Measurements from ENCODE around the gene AKNA.

The AKNA gene, protein sequence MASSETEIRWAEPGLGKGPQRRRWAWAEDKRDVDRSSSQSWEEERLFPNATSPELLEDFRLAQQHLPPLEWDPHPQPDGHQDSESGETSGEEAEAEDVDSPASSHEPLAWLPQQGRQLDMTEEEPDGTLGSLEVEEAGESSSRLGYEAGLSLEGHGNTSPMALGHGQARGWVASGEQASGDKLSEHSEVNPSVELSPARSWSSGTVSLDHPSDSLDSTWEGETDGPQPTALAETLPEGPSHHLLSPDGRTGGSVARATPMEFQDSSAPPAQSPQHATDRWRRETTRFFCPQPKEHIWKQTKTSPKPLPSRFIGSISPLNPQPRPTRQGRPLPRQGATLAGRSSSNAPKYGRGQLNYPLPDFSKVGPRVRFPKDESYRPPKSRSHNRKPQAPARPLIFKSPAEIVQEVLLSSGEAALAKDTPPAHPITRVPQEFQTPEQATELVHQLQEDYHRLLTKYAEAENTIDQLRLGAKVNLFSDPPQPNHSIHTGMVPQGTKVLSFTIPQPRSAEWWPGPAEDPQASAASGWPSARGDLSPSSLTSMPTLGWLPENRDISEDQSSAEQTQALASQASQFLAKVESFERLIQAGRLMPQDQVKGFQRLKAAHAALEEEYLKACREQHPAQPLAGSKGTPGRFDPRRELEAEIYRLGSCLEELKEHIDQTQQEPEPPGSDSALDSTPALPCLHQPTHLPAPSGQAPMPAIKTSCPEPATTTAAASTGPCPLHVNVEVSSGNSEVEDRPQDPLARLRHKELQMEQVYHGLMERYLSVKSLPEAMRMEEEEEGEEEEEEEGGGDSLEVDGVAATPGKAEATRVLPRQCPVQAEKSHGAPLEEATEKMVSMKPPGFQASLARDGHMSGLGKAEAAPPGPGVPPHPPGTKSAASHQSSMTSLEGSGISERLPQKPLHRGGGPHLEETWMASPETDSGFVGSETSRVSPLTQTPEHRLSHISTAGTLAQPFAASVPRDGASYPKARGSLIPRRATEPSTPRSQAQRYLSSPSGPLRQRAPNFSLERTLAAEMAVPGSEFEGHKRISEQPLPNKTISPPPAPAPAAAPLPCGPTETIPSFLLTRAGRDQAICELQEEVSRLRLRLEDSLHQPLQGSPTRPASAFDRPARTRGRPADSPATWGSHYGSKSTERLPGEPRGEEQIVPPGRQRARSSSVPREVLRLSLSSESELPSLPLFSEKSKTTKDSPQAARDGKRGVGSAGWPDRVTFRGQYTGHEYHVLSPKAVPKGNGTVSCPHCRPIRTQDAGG (N-terminal part only)

DNA sequence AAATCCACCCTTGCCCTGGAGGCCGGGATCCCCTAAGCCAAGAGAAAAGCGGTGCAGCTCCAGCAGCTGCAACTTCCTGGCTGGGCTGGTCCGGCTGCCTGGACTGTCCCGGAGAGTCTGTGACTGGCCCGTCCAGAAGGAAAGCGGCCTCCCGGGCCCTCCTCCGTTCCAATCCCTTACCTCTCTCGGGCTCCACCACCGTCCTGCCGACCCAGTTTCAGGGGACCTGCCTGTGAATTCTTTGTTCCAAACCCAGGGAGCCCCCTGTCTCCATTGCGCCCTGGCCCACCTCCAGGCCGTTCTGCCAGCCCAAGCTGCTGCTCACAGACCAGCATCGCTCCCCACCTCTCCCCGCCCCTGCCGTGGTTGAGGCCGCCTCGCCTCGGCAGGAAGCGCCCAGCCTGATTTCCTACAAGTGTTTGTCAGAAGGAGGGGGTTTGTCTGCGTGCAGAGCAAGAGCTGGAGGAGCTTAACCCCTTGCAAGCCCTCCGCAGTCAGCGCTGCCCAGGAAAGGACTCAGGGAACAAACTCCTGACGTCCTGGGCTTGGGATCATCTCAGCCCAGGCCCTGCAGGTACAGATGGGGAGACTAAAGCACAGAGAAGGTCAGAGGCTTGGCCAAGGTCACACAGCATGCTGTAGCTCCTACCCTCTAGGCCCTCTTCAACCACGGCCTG lies at the start of gene AKNA:
TSS of gene AKNA (minus strand) at position 303 of the 677 bp plus-strand sequence. CDS start 6,649 bp downstream, outside the sequence.
- peak within 1 kb of the TSS; percentile 83 to 85 for H3K9ac ChIP-seq (ENCODE audit: low read depth in 1 of 2, low read length in 2 of 2)

GRCh38 chr9:114437401-114437893 lies 49.7 kb upstream of the AKNA start:
- H3K27me3 ChIP-seq (ENCODE audit: control insufficient read depth in 1 of 2, insufficient read depth in 2 of 2, low read length in 2 of 2), result no peaks in the 10 kb centered on the region
- H3K9me3 ChIP-seq (ENCODE audit: control insufficient read depth in 1 of 2, low read length in 2 of 2), result no peaks in the 10 kb centered on the region
- H3K9ac ChIP-seq (ENCODE audit: low read depth in 1 of 2, low read length in 2 of 2), result no peak overlapping the region
- no peak overlapping the region for H3K27ac ChIP-seq (ENCODE audit: low read depth, low read length)
- H3K36me3 ChIP-seq (ENCODE audit: control insufficient read depth in 1 of 2, insufficient read depth in 2 of 2, low read length in 2 of 2), result no peaks in the 10 kb centered on the region
- H3K4me3 ChIP-seq (ENCODE audit: low read depth in 1 of 2, low read length in 2 of 2), result no peak overlapping the region
- no peaks in the 10 kb centered on the region for H3K4me1 ChIP-seq (ENCODE audit: control insufficient read depth in 1 of 2, insufficient read depth in 2 of 2, low read length in 2 of 2)

More for the DNA sequence above, at the start of gene AKNA:
- Histone ChIP-seq H3K4me3 (ENCODE audit: low read depth in 1 of 2, low read length in 2 of 2) (peak within 1 kb of the TSS; percentile 77 to 84), H3K4me1 (ENCODE audit: control insufficient read depth in 1 of 2, insufficient read depth in 2 of 2, low read length in 2 of 2) (peaks cover 66 to 86% of the 10 kb centered on the region in 2 donors), H3K9me3 (ENCODE audit: control insufficient read depth in 1 of 2, low read length in 2 of 2) (no peaks in the 10 kb centered on the region), H3K27ac (ENCODE audit: low read depth, low read length) (peak within 1 kb of the TSS; percentile 86), H3K27me3 (ENCODE audit: control insufficient read depth in 1 of 2, insufficient read depth in 2 of 2, low read length in 2 of 2) (no peaks in the 10 kb centered on the region), H3K36me3 (ENCODE audit: control insufficient read depth in 1 of 2, insufficient read depth in 2 of 2, low read length in 2 of 2) (peaks cover 0 to 3% of the 10 kb centered on the region in 2 donors)

DNA sequence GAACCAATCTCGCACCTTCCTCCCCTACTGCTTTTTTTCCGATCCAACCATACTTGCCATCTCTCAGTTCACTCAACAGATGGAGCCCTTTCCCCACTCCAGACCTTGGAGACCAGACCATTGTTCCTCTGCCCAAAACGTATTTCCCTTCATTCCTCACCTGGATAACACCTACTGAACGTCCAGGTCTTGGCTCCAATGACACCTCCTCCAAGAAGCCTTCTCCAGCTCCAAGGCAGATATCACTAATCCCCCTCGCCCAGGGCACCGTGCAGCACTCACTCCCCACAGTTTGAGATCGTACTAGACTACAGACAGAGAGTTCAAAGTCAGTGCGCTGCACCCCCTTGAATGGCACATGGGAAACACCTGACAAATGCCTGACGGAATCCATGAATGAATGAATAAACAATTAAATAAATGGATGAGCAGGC lies 47.1 kb upstream of the AKNA start:
- Histone ChIP-seq H3K9ac (ENCODE audit: low read depth in 1 of 2, low read length in 2 of 2) (no peak overlapping the region), H3K36me3 (ENCODE audit: control insufficient read depth in 1 of 2, insufficient read depth in 2 of 2, low read length in 2 of 2) (no peaks in the 10 kb centered on the region), H3K4me1 (ENCODE audit: control insufficient read depth in 1 of 2, insufficient read depth in 2 of 2, low read length in 2 of 2) (no peaks in the 10 kb centered on the region), H3K27ac (ENCODE audit: low read depth, low read length) (no peak overlapping the region), H3K4me3 (ENCODE audit: low read depth in 1 of 2, low read length in 2 of 2) (no peak overlapping the region), H3K9me3 (ENCODE audit: control insufficient read depth in 1 of 2, low read length in 2 of 2) (no peaks in the 10 kb centered on the region), H3K27me3 (ENCODE audit: control insufficient read depth in 1 of 2, insufficient read depth in 2 of 2, low read length in 2 of 2) (no peaks in the 10 kb centered on the region)

DNA sequence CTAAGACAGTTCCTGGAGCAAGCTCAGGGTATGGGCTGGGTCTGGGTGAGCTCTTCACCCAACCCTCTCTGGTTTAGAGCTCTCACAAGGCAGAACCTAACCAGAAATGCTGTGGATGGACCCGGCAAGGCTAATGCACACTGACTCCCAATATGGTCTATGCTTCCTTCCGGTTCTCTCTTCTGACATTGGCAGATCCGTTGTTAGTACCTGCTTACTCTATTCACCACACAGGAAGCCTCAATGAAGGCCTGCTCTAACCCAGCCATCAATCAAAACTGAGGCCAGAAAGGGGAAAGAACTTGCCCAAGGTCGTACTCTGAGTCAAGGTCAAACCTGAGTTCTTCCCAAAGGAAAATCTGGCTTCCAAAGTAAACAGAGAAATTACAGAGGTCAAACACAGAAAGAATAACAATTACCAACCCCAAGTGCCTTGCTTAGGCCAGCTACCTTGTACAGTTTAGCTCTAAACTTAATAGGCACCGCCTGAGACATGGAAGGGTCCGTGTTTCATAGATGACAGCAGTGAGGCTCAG lies 46.0 kb upstream of the AKNA start:
- H3K4me3 ChIP-seq (ENCODE audit: low read depth in 1 of 2, low read length in 2 of 2), result no peak overlapping the region
- no peaks in the 10 kb centered on the region for H3K36me3 ChIP-seq (ENCODE audit: control insufficient read depth in 1 of 2, insufficient read depth in 2 of 2, low read length in 2 of 2)
- no peaks in the 10 kb centered on the region for H3K9me3 ChIP-seq (ENCODE audit: control insufficient read depth in 1 of 2, low read length in 2 of 2)
- H3K4me1 ChIP-seq (ENCODE audit: control insufficient read depth in 1 of 2, insufficient read depth in 2 of 2, low read length in 2 of 2), result no peaks in the 10 kb centered on the region
- H3K9ac ChIP-seq (ENCODE audit: low read depth in 1 of 2, low read length in 2 of 2), result no peak overlapping the region
- H3K27me3 ChIP-seq (ENCODE audit: control insufficient read depth in 1 of 2, insufficient read depth in 2 of 2, low read length in 2 of 2), result no peaks in the 10 kb centered on the region
- H3K27ac ChIP-seq (ENCODE audit: low read depth, low read length), result no peak overlapping the region

- no peaks in the 10 kb centered on the region for H3K9me3 ChIP-seq (ENCODE audit: control insufficient read depth in 1 of 2, low read length in 2 of 2)
- no peak overlapping the region for H3K27ac ChIP-seq (ENCODE audit: low read depth, low read length)
- H3K36me3 ChIP-seq (ENCODE audit: control insufficient read depth in 1 of 2, insufficient read depth in 2 of 2, low read length in 2 of 2), result no peaks in the 10 kb centered on the region
- no peaks in the 10 kb centered on the region for H3K4me1 ChIP-seq (ENCODE audit: control insufficient read depth in 1 of 2, insufficient read depth in 2 of 2, low read length in 2 of 2)
- no peaks in the 10 kb centered on the region for H3K27me3 ChIP-seq (ENCODE audit: control insufficient read depth in 1 of 2, insufficient read depth in 2 of 2, low read length in 2 of 2)
- no peak overlapping the region for H3K4me3 ChIP-seq (ENCODE audit: low read depth in 1 of 2, low read length in 2 of 2)
- H3K9ac ChIP-seq (ENCODE audit: low read depth in 1 of 2, low read length in 2 of 2), result no peak overlapping the region
These were observed 45.3 kb upstream of the AKNA start for GRCh38 chr9:114433086-114433485.

DNA sequence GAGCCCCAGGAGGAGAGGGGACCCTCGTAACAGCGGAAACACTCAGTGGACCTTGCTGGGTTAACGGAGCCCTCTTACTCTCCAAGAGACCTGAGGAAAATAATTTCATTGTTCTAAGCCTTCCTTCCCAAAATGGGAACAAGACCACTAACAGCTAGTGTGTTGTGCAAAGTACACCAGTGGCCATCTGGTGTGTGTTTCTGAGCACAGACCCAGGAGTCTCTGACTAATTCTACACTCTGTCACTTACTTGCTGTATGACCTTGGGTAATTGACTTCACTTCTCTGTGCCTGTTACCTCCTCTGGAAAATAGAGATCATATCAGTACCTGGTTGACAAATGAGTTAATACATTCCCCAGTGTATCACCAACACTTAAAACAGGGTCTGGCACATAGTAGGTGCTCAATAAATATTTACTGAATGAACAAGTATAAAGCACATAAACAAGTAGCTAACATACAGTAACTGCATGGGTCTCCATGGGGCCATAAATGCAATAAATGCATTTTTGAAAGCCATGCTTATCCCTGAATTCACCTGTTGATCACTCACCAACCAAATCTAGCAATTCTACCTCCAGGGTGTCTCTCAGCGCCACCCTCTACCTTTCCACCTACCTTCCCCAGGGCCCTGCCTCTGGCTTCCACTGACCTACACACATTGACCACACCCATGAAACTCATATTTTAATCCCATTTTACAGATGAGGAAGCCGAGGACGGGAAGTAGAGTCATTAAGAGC lies 44.7 kb upstream of the AKNA start:
- Histone ChIP-seq H3K4me3 (ENCODE audit: low read depth in 1 of 2, low read length in 2 of 2) (no peak overlapping the region), H3K9me3 (ENCODE audit: control insufficient read depth in 1 of 2, low read length in 2 of 2) (no peaks in the 10 kb centered on the region), H3K27me3 (ENCODE audit: control insufficient read depth in 1 of 2, insufficient read depth in 2 of 2, low read length in 2 of 2) (no peaks in the 10 kb centered on the region), H3K9ac (ENCODE audit: low read depth in 1 of 2, low read length in 2 of 2) (no peak overlapping the region), H3K4me1 (ENCODE audit: control insufficient read depth in 1 of 2, insufficient read depth in 2 of 2, low read length in 2 of 2) (no peaks in the 10 kb centered on the region), H3K36me3 (ENCODE audit: control insufficient read depth in 1 of 2, insufficient read depth in 2 of 2, low read length in 2 of 2) (no peaks in the 10 kb centered on the region), H3K27ac (ENCODE audit: low read depth, low read length) (no peak overlapping the region)

DNA sequence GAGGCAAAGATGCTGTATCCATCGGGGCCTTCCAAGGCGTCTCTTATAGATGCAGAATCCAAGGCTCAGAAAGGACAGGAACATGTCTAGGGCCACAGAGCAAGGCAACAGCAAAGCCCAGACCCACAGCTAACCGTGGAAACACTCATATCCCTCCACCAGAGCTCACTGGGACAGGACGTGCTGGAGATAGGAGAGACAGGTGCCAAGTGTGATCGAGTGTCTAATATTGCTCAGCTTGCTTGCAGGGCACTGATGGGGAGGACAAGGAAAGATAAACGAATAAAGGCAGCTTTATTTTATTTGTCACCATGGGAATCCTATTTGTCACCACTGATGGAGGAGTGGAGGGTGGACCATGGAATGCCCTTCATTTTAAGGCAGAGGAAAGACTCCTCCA lies 44.0 kb upstream of the AKNA start:
- H3K9ac ChIP-seq (ENCODE audit: low read depth in 1 of 2, low read length in 2 of 2), result no peak overlapping the region
- no peaks in the 10 kb centered on the region for H3K36me3 ChIP-seq (ENCODE audit: control insufficient read depth in 1 of 2, insufficient read depth in 2 of 2, low read length in 2 of 2)
- H3K27ac ChIP-seq (ENCODE audit: low read depth, low read length), result no peak overlapping the region
- no peaks in the 10 kb centered on the region for H3K4me1 ChIP-seq (ENCODE audit: control insufficient read depth in 1 of 2, insufficient read depth in 2 of 2, low read length in 2 of 2)
- H3K27me3 ChIP-seq (ENCODE audit: control insufficient read depth in 1 of 2, insufficient read depth in 2 of 2, low read length in 2 of 2), result no peaks in the 10 kb centered on the region
- H3K9me3 ChIP-seq (ENCODE audit: control insufficient read depth in 1 of 2, low read length in 2 of 2), result no peaks in the 10 kb centered on the region
- H3K4me3 ChIP-seq (ENCODE audit: low read depth in 1 of 2, low read length in 2 of 2), result no peak overlapping the region

GRCh38 chr9:114431003-114431402 lies 43.2 kb upstream of the AKNA start:
- no peaks in the 10 kb centered on the region for H3K9me3 ChIP-seq (ENCODE audit: control insufficient read depth in 1 of 2, low read length in 2 of 2)
- H3K27ac ChIP-seq (ENCODE audit: low read depth, low read length), result no peak overlapping the region
- H3K36me3 ChIP-seq (ENCODE audit: control insufficient read depth in 1 of 2, insufficient read depth in 2 of 2, low read length in 2 of 2), result no peaks in the 10 kb centered on the region
- H3K9ac ChIP-seq (ENCODE audit: low read depth in 1 of 2, low read length in 2 of 2), result no peak overlapping the region
- no peak overlapping the region for H3K4me3 ChIP-seq (ENCODE audit: low read depth in 1 of 2, low read length in 2 of 2)
- H3K4me1 ChIP-seq (ENCODE audit: control insufficient read depth in 1 of 2, insufficient read depth in 2 of 2, low read length in 2 of 2), result no peaks in the 10 kb centered on the region
- no peaks in the 10 kb centered on the region for H3K27me3 ChIP-seq (ENCODE audit: control insufficient read depth in 1 of 2, insufficient read depth in 2 of 2, low read length in 2 of 2)

DNA sequence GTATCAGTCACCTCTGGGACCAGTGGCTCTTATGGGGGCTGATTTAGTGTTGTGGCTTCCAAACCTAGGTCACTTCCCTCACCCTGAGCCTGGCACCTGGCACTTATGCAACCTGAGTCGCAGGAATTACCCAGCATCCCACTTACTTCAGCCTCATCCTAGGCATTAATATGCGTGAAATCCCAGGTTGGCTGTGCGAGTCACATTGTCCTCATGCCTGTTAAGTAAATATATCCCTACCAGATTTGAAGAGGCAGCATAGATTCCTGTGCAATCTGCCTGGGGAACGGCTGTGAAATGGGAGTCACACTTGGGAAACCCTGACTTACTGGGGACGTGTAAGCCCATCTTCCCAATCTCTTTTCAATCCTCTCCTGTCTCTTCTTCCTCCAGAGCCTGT lies 42.7 kb upstream of the AKNA start:
- no peak overlapping the region for H3K9ac ChIP-seq (ENCODE audit: low read depth in 1 of 2, low read length in 2 of 2)
- H3K9me3 ChIP-seq (ENCODE audit: control insufficient read depth in 1 of 2, low read length in 2 of 2), result no peaks in the 10 kb centered on the region
- no peaks in the 10 kb centered on the region for H3K27me3 ChIP-seq (ENCODE audit: control insufficient read depth in 1 of 2, insufficient read depth in 2 of 2, low read length in 2 of 2)
- no peak overlapping the region for H3K27ac ChIP-seq (ENCODE audit: low read depth, low read length)
- H3K36me3 ChIP-seq (ENCODE audit: control insufficient read depth in 1 of 2, insufficient read depth in 2 of 2, low read length in 2 of 2), result no peaks in the 10 kb centered on the region
- no peak overlapping the region for H3K4me3 ChIP-seq (ENCODE audit: low read depth in 1 of 2, low read length in 2 of 2)
- H3K4me1 ChIP-seq (ENCODE audit: control insufficient read depth in 1 of 2, insufficient read depth in 2 of 2, low read length in 2 of 2), result no peaks in the 10 kb centered on the region
